Measurements from ENCODE around the gene ERCC4.

The ERCC4 gene

GRCh38 chr16:13936155-13936554 is 16.2 kb downstream of the ERCC4 start:
- Histone ChIP-seq H3K27me3 (ENCODE audit: control insufficient read depth, insufficient read depth, low read length) (no peaks in the 10 kb centered on the region), H3K9me3 (ENCODE audit: control insufficient read depth, insufficient read depth, low read length) (no peaks in the 10 kb centered on the region), H3K4me3 (ENCODE audit: low read depth, low read length) (no peak overlapping the region), H3K9ac (ENCODE audit: low read depth, low read length) (no peak overlapping the region), H3K4me1 (ENCODE audit: control insufficient read depth, insufficient read depth, low read length) (no peaks in the 10 kb centered on the region), H3K36me3 (ENCODE audit: control insufficient read depth, insufficient read depth, low read length) (peaks cover 5% of the 10 kb centered on the region)

GRCh38 chr16:13936596-13937081 is 16.7 kb downstream of the ERCC4 start:
- no peak overlapping the region for H3K9ac ChIP-seq (ENCODE audit: low read depth, low read length)
- no peaks in the 10 kb centered on the region for H3K27me3 ChIP-seq (ENCODE audit: control insufficient read depth, insufficient read depth, low read length)
- H3K4me3 ChIP-seq (ENCODE audit: low read depth, low read length): no peak overlapping the region
- H3K4me1 ChIP-seq (ENCODE audit: control insufficient read depth, insufficient read depth, low read length): no peaks in the 10 kb centered on the region
- H3K9me3 ChIP-seq (ENCODE audit: control insufficient read depth, insufficient read depth, low read length): no peaks in the 10 kb centered on the region
- H3K36me3 ChIP-seq (ENCODE audit: control insufficient read depth, insufficient read depth, low read length): peaks cover 5% of the 10 kb centered on the region

GRCh38 chr16:13937411-13937810 is 17.5 kb downstream of the ERCC4 start:
- H3K36me3 ChIP-seq (ENCODE audit: control insufficient read depth, insufficient read depth, low read length): peaks cover 5% of the 10 kb centered on the region
- no peaks in the 10 kb centered on the region for H3K4me1 ChIP-seq (ENCODE audit: control insufficient read depth, insufficient read depth, low read length)
- H3K9ac ChIP-seq (ENCODE audit: low read depth, low read length): no peak overlapping the region
- no peak overlapping the region for H3K4me3 ChIP-seq (ENCODE audit: low read depth, low read length)
- H3K9me3 ChIP-seq (ENCODE audit: control insufficient read depth, insufficient read depth, low read length): no peaks in the 10 kb centered on the region
- H3K27me3 ChIP-seq (ENCODE audit: control insufficient read depth, insufficient read depth, low read length): no peaks in the 10 kb centered on the region

- H3K4me3 ChIP-seq (ENCODE audit: low read depth, low read length): no peak overlapping the region
- peaks cover 5% of the 10 kb centered on the region for H3K36me3 ChIP-seq (ENCODE audit: control insufficient read depth, insufficient read depth, low read length)
- H3K9ac ChIP-seq (ENCODE audit: low read depth, low read length): no peak overlapping the region
- H3K9me3 ChIP-seq (ENCODE audit: control insufficient read depth, insufficient read depth, low read length): no peaks in the 10 kb centered on the region
- H3K4me1 ChIP-seq (ENCODE audit: control insufficient read depth, insufficient read depth, low read length): no peaks in the 10 kb centered on the region
- H3K27me3 ChIP-seq (ENCODE audit: control insufficient read depth, insufficient read depth, low read length): no peaks in the 10 kb centered on the region
Measured at GRCh38 chr16:13938480-13938879, 18.5 kb downstream of the ERCC4 start.

GRCh38 chr16:13939821-13940220 is 19.9 kb downstream of the ERCC4 start:
- H3K36me3 ChIP-seq (ENCODE audit: control insufficient read depth, insufficient read depth, low read length): peaks cover 5% of the 10 kb centered on the region
- no peaks in the 10 kb centered on the region for H3K27me3 ChIP-seq (ENCODE audit: control insufficient read depth, insufficient read depth, low read length)
- no peaks in the 10 kb centered on the region for H3K9me3 ChIP-seq (ENCODE audit: control insufficient read depth, insufficient read depth, low read length)
- no peak overlapping the region for H3K9ac ChIP-seq (ENCODE audit: low read depth, low read length)
- no peak overlapping the region for H3K4me3 ChIP-seq (ENCODE audit: low read depth, low read length)
- no peaks in the 10 kb centered on the region for H3K4me1 ChIP-seq (ENCODE audit: control insufficient read depth, insufficient read depth, low read length)

- no peaks in the 10 kb centered on the region for H3K4me1 ChIP-seq (ENCODE audit: control insufficient read depth, insufficient read depth, low read length)
- H3K36me3 ChIP-seq (ENCODE audit: control insufficient read depth, insufficient read depth, low read length): peaks cover 5% of the 10 kb centered on the region
- H3K9ac ChIP-seq (ENCODE audit: low read depth, low read length): no peak overlapping the region
- no peak overlapping the region for H3K4me3 ChIP-seq (ENCODE audit: low read depth, low read length)
- no peaks in the 10 kb centered on the region for H3K9me3 ChIP-seq (ENCODE audit: control insufficient read depth, insufficient read depth, low read length)
- H3K27me3 ChIP-seq (ENCODE audit: control insufficient read depth, insufficient read depth, low read length): no peaks in the 10 kb centered on the region
Measured at GRCh38 chr16:13940397-13940933, 20.5 kb downstream of the ERCC4 start.

- Histone ChIP-seq H3K4me3 (ENCODE audit: low read depth, low read length) (no peak overlapping the region), H3K27me3 (ENCODE audit: control insufficient read depth, insufficient read depth, low read length) (no peaks in the 10 kb centered on the region), H3K4me1 (ENCODE audit: control insufficient read depth, insufficient read depth, low read length) (no peaks in the 10 kb centered on the region), H3K9ac (ENCODE audit: low read depth, low read length) (no peak overlapping the region), H3K9me3 (ENCODE audit: control insufficient read depth, insufficient read depth, low read length) (no peaks in the 10 kb centered on the region), H3K36me3 (ENCODE audit: control insufficient read depth, insufficient read depth, low read length) (no peaks in the 10 kb centered on the region)
Measured at GRCh38 chr16:13944816-13945215, 24.9 kb downstream of the ERCC4 start.

GRCh38 chr16:13945744-13946485 is 26.0 kb downstream of the ERCC4 start:
- no peak overlapping the region for H3K4me3 ChIP-seq (ENCODE audit: low read depth, low read length)
- H3K27me3 ChIP-seq (ENCODE audit: control insufficient read depth, insufficient read depth, low read length): no peaks in the 10 kb centered on the region
- H3K4me1 ChIP-seq (ENCODE audit: control insufficient read depth, insufficient read depth, low read length): no peaks in the 10 kb centered on the region
- no peaks in the 10 kb centered on the region for H3K9me3 ChIP-seq (ENCODE audit: control insufficient read depth, insufficient read depth, low read length)
- H3K9ac ChIP-seq (ENCODE audit: low read depth, low read length): no peak overlapping the region
- no peaks in the 10 kb centered on the region for H3K36me3 ChIP-seq (ENCODE audit: control insufficient read depth, insufficient read depth, low read length)

- no peaks in the 10 kb centered on the region for H3K27me3 ChIP-seq (ENCODE audit: control insufficient read depth, insufficient read depth, low read length)
- H3K4me1 ChIP-seq (ENCODE audit: control insufficient read depth, insufficient read depth, low read length): no peaks in the 10 kb centered on the region
- no peaks in the 10 kb centered on the region for H3K9me3 ChIP-seq (ENCODE audit: control insufficient read depth, insufficient read depth, low read length)
- no peak overlapping the region for H3K4me3 ChIP-seq (ENCODE audit: low read depth, low read length)
- H3K9ac ChIP-seq (ENCODE audit: low read depth, low read length): no peak overlapping the region
- H3K36me3 ChIP-seq (ENCODE audit: control insufficient read depth, insufficient read depth, low read length): no peaks in the 10 kb centered on the region
Measured at GRCh38 chr16:13948086-13948485, 28.1 kb downstream of the ERCC4 start.

- no peak overlapping the region for H3K4me3 ChIP-seq (ENCODE audit: low read depth, low read length)
- no peaks in the 10 kb centered on the region for H3K27me3 ChIP-seq (ENCODE audit: control insufficient read depth, insufficient read depth, low read length)
- no peaks in the 10 kb centered on the region for H3K9me3 ChIP-seq (ENCODE audit: control insufficient read depth, insufficient read depth, low read length)
- no peaks in the 10 kb centered on the region for H3K36me3 ChIP-seq (ENCODE audit: control insufficient read depth, insufficient read depth, low read length)
- no peaks in the 10 kb centered on the region for H3K4me1 ChIP-seq (ENCODE audit: control insufficient read depth, insufficient read depth, low read length)
- no peak overlapping the region for H3K9ac ChIP-seq (ENCODE audit: low read depth, low read length)
Measured at GRCh38 chr16:13950821-13951547, 31.0 kb downstream of the ERCC4 start.

- Histone ChIP-seq H3K9ac (ENCODE audit: low read depth, low read length) (no peak overlapping the region), H3K9me3 (ENCODE audit: control insufficient read depth, insufficient read depth, low read length) (no peaks in the 10 kb centered on the region), H3K4me3 (ENCODE audit: low read depth, low read length) (no peak overlapping the region), H3K36me3 (ENCODE audit: control insufficient read depth, insufficient read depth, low read length) (no peaks in the 10 kb centered on the region), H3K27me3 (ENCODE audit: control insufficient read depth, insufficient read depth, low read length) (no peaks in the 10 kb centered on the region), H3K4me1 (ENCODE audit: control insufficient read depth, insufficient read depth, low read length) (no peaks in the 10 kb centered on the region)
Measured at GRCh38 chr16:13951611-13952010, 31.7 kb downstream of the ERCC4 start.

GRCh38 chr16:13953501-13953900 is 33.5 kb downstream of the ERCC4 start:
- Histone ChIP-seq H3K4me1 (ENCODE audit: control insufficient read depth, insufficient read depth, low read length) (peaks cover 12% of the 10 kb centered on the region), H3K9ac (ENCODE audit: low read depth, low read length) (no peak overlapping the region), H3K36me3 (ENCODE audit: control insufficient read depth, insufficient read depth, low read length) (no peaks in the 10 kb centered on the region), H3K9me3 (ENCODE audit: control insufficient read depth, insufficient read depth, low read length) (no peaks in the 10 kb centered on the region), H3K27me3 (ENCODE audit: control insufficient read depth, insufficient read depth, low read length) (no peaks in the 10 kb centered on the region), H3K4me3 (ENCODE audit: low read depth, low read length) (no peak overlapping the region)

Data from iPS-15b (cell line).